Ramos (cell line): ENCODE data around the gene MZB1.

Source experiments
- in situ Hi-C: fragments of 300-500 bp; cut with MboI; formaldehyde crosslinking; loops from one replicate; pipeline ENCODE4 v1.14.3; 2022; ENCODE audit warnings: low sequenced_read_pairs; ENCODE audit not compliant: unreplicated experiment

MZB1 gene

GRCh38 chr5:139389701-139390638 lies at the start of gene MZB1:
MZB1 (minus strand) TSS chr5:139389913; CDS start chr5:139389856, 57 bp downstream.
- in situ Hi-C loops: loop anchor here (5.0 kb wide), 1 partner anchor 98 kb away; the partner anchor contains the start of gene MATR3

GRCh38 chr5:139439013-139439903 lies 49.5 kb upstream of the MZB1 start, which contains the start of gene DNAJC18:
DNAJC18 (minus strand) TSS chr5:139439525; CDS start chr5:139439445, 80 bp downstream.
- in situ Hi-C loops: no loop called here

- in situ Hi-C loops: no loop called here
Measured at GRCh38 chr5:139438707-139439012, 48.9 kb upstream of the MZB1 start.

GRCh38 chr5:139435676-139436075 lies 46.0 kb upstream of the MZB1 start:
- in situ Hi-C loops: no loop called here

GRCh38 chr5:139431706-139432105 lies 42.0 kb upstream of the MZB1 start:
- in situ Hi-C loops: no loop called here

- in situ Hi-C loops: no loop called here
Measured at GRCh38 chr5:139430015-139430414, 40.3 kb upstream of the MZB1 start.

- in situ Hi-C loops: loop anchor here (5.0 to 10.0 kb wide), 2 partner anchors 91 to 338 kb away; no protein-coding TSS in a partner anchor
Measured at GRCh38 chr5:139426203-139426885, 36.6 kb upstream of the MZB1 start.

GRCh38 chr5:139425497-139425896 lies 35.8 kb upstream of the MZB1 start:
- in situ Hi-C loops: loop anchor here (5.0 to 10.0 kb wide), 2 partner anchors 92 to 339 kb away; no protein-coding TSS in a partner anchor

GRCh38 chr5:139422307-139422893 lies 32.7 kb upstream of the MZB1 start:
- in situ Hi-C loops: loop anchor here (10.0 kb wide), 1 partner anchor 342 kb away; no protein-coding TSS in a partner anchor

- in situ Hi-C loops: loop anchor here (10.0 kb wide), 1 partner anchor 345 kb away; no protein-coding TSS in a partner anchor
Measured at GRCh38 chr5:139419226-139420192, 29.8 kb upstream of the MZB1 start.

GRCh38 chr5:139418793-139419192 lies 29.1 kb upstream of the MZB1 start:
- in situ Hi-C loops: no loop called here

GRCh38 chr5:139417214-139417613 lies 27.5 kb upstream of the MZB1 start:
- in situ Hi-C loops: no loop called here

- in situ Hi-C loops: no loop called here
Measured at GRCh38 chr5:139416651-139417050, 26.9 kb upstream of the MZB1 start.

GRCh38 chr5:139415869-139416268 lies 26.2 kb upstream of the MZB1 start:
- in situ Hi-C loops: no loop called here

- in situ Hi-C loops: no loop called here
Measured at GRCh38 chr5:139415221-139415861, 25.6 kb upstream of the MZB1 start.

- in situ Hi-C loops: no loop called here
Measured at GRCh38 chr5:139414581-139415130, 24.9 kb upstream of the MZB1 start.

GRCh38 chr5:139413963-139414362 lies 24.2 kb upstream of the MZB1 start:
- in situ Hi-C loops: no loop called here

- in situ Hi-C loops: no loop called here
Measured at GRCh38 chr5:139413153-139413552, 23.4 kb upstream of the MZB1 start.
